GM19395 (cell line): ENCODE data around the gene GCKR.

ENCODE experiments used
- ATAC-seq: cut with Tn5 transposase; IDR thresholded peaks from one replicate; pipeline ENCODE4 v1.9.1; 2021; ENCODE audit warnings: mild to moderate bottlenecking, moderate library complexity; ENCODE audit not compliant: unreplicated experiment

The GCKR gene

DNA sequence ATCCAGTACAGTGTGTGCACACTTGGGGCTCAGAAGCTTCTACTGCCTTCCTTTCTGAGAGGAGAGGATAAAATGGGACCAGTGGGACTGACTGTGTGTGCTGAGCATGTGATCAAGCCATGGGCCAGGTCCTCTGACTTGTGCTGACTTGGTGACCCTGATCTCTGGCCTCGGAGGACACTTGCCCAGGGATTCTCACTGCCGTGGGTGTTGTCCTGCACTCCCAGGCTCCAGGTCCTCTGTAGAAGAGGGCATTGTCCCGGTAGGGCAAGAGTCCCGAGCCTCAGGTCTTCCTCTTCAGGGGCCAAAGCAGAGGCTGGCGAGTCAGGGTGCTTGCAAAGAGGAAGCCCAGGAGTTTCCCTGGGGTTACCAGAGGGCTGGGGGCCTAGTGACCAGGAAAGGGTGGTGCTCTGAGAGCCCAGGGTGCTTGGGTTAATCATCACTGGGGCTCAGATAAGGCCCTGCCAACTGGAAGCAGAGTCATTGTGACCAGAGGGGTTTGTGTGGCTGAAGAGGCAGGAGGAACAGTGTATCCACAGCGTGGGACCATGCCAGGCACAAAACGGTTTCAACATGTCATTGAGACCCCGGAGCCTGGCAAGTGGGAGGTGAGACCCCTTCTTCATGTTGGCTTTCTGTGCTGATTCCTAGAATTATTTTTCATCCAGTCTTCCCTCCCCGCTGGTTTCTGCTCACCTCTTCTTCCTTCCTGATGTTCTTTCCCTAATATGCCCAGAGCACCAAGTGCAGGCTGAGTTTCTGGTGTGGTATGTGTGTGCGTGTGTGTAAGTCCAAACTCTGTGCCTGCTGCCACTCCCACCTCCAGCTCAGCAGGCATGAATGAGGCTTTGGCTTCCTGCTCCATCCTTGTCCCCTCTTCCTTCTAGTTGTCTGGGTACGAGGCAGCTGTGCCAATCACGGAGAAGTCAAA is at the start of gene GCKR:
Gene GCKR, plus strand, starts transcription at position 483 of the 931 bp plus-strand sequence. Its CDS starts 66 bp downstream, at position 549.
- ATAC-seq: no peak

DNA sequence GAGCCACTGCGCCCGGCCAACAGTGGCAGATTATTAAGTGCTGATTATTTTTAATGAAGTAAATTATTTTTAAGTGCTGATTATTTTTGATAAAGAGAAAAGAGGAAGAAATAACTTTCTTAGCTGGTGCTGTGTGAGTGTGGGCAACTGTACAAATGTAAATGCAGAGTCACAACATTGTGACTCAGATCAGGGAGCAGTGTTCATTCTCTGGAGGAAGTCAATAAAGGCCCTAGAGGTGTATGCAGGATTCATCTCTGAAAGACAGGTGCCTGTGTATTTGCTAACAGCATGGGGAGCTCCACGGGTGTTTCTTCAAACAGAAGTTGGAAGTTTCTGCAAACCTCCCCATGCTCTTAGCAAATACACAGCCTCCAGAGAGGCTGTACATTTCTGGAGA is 48.3 kb upstream of the GCKR start:
- no peak for ATAC-seq

DNA sequence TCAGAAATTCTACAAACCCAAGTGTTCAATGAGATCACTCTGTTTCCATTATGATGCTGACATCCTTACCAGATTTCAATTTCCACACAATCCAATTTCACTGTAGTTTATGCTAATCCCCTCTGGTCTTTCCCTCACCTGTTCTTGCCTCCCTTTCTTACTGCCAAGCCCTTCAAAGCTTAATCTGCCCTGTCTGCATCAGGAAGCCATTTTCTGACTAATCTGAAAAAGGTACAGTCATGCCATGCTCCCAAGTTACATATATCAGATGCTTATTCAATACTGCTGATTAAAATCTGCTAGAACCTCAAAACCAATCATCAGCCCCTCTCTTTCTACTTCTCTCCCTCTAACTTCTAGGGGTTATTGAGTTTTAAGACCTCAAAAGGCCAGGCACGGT is 45.5 kb upstream of the GCKR start:
- ATAC-seq: no peak

- ATAC-seq: no peak
These were observed 42.7 kb upstream of the GCKR start for GRCh38 chr2:27453968-27454367.

DNA sequence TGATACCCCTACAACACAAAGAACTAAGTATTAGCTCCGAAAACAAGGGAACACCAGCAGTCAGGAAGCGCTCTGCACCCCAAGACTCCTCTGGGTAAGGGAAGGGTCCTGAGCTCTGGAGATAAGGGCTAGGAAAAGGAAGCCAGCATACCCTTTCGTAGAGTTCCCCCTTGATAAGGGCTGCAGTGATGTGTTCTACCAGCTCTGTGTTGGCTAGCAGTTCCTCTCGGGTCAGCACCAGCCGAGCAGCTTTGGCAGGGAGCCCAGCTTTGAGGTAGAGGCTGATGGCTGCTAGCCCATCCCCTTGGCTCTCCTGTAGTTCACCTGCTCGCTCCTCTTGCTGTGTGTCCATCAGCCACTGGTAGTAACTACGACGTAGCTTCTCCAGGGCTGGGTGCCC is 35.5 kb upstream of the GCKR start:
- no peak for ATAC-seq

GRCh38 chr2:27464443-27464842 is 32.2 kb upstream of the GCKR start:
- no peak for ATAC-seq

GRCh38 chr2:27471961-27472360 is 24.7 kb upstream of the GCKR start:
- ATAC-seq: no peak

DNA sequence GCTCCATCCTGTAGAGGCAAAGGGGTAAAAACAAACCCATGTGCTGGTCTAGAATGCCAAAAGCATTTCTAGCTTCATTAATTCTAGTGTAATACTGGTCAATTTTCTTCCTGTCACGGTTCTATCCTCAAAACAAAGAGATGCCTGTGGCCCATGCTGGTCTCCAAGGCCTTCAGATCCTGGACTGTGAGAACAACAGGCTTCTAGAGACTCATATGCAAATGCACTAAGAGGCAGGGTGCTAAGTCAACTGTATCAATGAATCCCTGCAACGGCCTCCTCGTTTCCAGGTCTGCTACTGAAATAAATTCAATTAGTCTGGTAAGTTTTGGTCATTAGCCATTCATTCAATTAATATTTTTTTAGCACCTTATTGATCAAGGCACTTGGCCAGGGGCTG is 11.1 kb upstream of the GCKR start:
- no peak for ATAC-seq

DNA sequence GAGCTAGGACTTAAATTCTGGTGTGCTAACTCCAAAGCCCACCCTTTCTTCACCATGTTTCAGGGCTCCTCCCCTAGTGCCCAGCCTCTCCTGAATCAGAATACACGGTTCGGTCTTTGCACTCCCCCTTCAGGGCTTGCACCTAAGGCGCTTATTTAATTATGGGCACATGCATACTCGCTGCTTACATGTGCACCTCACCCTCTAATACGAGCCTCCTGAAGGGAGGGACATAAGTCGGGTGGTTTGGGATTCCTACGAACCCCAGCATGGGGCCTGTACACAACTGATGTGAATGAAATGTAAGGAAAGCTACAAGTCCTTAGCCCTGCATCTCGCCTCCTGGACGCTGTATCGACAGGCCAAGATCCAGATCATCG is 7.5 kb upstream of the GCKR start:
- peak; percentile 15 for ATAC-seq

- peak; percentile 98 for ATAC-seq
These were observed 6.9 kb upstream of the GCKR start, which contains the start of gene IFT172 for GRCh38 chr2:27489498-27490397. Gene IFT172, minus strand, starts transcription at chr2:27489743. Its CDS starts 90 bp downstream, at chr2:27489653.

DNA sequence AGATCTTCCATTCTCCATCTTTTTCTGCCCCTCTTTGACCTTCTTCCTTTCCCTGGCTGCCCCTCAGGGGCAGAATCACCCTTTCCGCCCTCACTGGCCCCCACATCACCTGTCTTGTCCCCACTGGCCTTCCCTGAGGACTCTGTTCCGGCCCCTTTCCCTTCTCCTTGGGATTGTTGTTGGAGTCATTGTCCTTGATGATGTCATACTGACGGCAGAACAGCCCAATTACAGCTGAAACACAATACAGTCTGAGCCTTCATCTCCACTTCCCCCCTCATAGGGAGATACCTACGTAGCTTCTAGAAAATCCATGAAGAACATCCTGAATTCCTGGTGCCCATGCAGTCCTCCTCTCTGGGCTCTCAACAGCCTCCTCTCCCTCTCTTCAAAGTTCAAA is 4.1 kb upstream of the GCKR start:
- ATAC-seq: no peak

DNA sequence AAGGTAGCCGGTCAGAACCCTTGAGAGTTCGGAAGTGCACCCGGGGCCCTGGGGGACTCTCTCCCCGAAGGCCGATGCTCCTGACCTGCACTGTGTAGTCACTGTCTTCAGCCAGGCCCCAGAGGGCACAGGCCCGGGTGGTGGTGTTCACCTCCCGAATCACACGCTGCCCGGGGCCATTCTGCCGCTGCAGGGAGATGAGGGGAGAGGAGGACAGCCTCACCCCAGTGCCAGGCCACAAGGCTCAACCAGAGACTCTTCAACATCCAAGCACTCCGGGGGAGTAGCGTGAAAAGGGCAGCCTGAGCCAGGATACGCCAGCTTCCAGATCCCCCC is 2.7 kb upstream of the GCKR start:
- no peak for ATAC-seq

- ATAC-seq: no peak
These were observed 2.2 kb upstream of the GCKR start for GRCh38 chr2:27494284-27494943.

- no peak for ATAC-seq
These were observed 1.6 kb upstream of the GCKR start, which contains the start of gene FNDC4 for GRCh38 chr2:27494944-27495554. Gene FNDC4, minus strand, starts transcription at chr2:27495200. Its CDS starts 521 bp downstream, at chr2:27494679.

GRCh38 chr2:27495840-27496356 is 741 bp upstream of the GCKR start:
- no peak for ATAC-seq

GRCh38 chr2:27497288-27497627 is 619 bp downstream of the GCKR start:
- ATAC-seq: no peak

GRCh38 chr2:27498975-27499374 is 2.3 kb downstream of the GCKR start:
- ATAC-seq: no peak

DNA sequence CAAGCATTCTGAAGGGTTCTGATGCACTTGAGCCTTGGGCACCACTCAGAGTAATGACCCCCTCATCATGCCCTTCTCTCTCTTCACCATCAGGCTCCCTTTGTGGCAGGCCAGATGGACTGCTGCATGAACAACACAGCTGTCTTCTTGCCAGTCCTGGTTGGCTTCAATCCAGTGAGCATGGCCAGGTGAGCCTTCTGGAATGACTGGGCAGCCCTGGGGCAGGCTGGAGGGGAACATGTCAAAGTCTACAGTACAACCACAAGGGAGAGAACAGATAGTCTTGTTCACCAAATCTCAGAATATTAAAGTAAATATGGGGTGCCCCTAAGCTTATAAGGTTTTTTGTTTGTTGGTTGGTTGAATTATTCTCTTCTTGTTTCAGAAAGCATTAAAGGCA is 4.4 kb downstream of the GCKR start:
- ATAC-seq: no peak

- ATAC-seq: no peak
These were observed 5.5 kb downstream of the GCKR start for GRCh38 chr2:27502142-27502541.

- no peak for ATAC-seq
These were observed 9.9 kb downstream of the GCKR start for GRCh38 chr2:27506587-27506986.

DNA sequence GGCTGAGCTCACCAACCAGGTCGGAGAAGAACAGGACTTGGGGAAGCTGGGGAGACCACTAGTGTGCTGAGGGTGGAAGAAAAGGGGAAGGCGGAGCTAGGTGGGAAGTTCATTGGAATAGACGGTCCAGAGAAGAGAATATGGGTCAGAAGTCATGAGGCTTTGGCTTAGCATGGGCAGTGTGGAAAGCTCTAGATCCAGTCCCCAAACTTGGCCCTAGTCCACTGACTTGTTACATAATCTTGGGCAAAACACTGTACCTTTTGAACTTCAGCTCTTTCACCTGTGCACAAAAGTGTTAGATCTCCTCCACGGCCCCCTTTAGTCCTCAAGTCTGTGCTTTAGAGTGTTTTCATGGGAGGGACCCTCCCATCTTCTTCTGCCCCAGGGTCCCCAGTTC is 10.7 kb downstream of the GCKR start:
- ATAC-seq: no peak
